ENCODE results near the gene ZGRF1.

- no peak for TF ChIP-seq CTCF (IDR thresholded peaks at IDR 0.05)
- TF ChIP-seq POLR2A (IDR thresholded peaks at IDR 0.05) = no peak
These were observed 96.0 kb downstream of the ZGRF1 start for GRCh38 chr4:112540695-112541094.

Measured in esophagus squamous epithelium (tissue), 4 donors.